HG03095 (cell line): ENCODE results near the gene NMS.

ENCODE experiments used
- ATAC-seq: cut with Tn5 transposase; IDR thresholded peaks from one replicate; pipeline ENCODE4 v1.9.1; 2021; ENCODE audit warnings: moderate library complexity; ENCODE audit not compliant: unreplicated experiment

Gene NMS

DNA sequence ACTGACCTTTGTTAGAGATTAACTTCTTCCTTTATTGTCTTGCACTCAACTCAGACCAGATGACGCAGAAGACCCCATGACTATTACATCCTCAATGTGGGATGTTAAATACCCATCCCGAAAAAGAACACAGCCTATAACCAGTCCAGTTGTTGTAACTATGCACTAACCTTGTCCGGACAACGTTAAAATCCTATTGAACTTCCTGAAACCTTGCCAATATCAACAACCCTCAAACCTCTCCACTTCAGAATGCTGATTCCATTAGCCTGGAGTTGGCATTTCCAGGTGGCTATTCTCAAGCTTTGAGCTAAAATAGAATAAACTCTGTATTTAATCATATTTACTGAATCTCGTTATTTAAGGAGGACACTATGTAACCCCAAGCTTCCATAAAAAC lies 13.6 kb downstream of the NMS start:
- no peak for ATAC-seq

DNA sequence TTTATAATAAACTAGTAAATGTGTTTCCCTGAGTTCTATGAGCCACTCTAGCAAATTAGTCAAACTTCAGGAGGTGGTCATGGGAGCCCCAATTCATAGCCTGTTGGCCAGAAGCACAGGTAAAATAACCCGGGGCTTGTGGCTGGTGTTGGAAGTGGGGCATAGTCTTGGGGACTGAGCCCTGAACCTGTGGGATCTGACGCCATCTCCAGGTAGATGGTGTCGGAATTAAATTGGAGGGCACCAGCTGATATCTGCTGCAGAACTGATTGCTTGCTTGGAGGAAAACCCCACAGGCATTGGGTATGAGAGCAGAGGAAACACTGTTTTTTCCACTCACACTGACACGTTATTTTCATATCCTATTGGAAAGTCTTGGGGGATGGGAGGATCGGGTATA lies 14.1 kb downstream of the NMS start:
- ATAC-seq: no peak

DNA sequence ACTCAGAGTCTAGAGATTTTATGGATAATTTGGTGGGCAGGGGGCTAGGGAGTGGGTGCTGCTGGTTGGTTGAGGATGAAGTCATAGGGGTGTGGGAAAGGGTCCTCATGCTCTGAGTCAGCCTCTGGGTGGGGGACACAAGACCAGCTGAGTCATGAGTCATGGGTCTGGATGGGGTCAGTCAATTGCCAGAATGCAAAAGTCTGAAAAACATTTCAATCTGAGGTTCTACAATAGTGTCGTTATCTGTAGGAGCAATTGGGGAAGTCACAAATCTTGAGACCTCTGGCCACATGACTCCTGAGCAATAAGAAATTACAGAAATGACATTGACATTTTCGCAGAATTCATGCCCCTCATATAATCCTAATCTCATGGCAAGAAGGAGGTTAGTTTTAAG lies 15.1 kb downstream of the NMS start:
- ATAC-seq: no peak

DNA sequence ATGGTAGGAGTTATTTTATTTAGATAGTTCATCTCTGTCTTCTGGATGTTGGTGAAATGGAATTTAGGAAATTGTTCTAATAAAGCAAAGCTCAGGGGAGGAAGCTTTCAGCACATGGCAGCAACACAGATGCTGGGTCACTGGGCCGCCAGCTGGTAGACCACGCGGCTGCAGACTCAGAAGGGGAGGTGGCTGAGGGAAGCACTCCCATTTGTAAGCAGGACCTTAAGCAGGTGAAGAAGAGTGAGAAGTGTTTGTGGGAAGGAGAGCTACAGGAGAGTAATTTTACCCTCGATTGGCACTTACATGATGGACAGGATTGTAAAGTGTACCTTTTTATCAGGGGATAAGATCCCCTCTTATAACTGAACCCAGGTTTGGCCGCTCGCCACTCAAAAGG lies 24.4 kb downstream of the NMS start:
- no peak for ATAC-seq

DNA sequence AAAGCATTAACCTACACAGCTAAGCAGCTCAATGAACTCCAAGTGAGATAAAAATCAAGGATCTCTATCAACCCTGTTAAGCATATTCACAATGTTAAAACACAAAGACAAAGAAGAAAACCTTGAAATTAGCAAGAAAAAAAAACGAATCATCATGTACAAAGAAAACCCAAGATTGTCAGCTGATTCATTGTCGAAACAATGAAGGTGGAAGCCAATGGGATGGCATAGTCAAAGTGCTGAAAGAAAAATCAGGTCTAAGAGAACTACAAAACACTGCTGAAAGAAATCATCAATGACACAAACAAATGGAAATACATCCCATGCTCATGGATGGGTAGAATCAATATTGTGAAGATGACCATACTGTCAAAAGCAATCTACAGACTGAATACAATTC lies 32.5 kb downstream of the NMS start:
- ATAC-seq: no peak

DNA sequence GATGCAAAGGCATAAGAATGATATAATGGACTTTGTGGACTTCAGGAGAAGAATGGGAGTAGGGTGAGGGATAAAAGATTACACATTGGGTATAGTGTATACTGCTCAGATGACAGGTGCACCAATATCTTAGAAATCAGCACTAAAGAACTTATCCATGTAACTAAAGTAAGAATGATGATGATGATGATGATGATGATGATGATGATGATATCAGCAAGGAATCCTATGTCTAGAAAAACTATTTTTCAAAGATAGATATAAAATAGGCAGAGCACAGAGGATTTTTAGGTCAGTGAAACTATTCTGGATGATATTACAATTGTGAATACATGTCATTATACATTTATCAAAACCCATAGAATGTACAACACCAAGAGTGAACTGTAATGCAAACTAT lies 34.3 kb downstream of the NMS start:
- ATAC-seq: no peak

DNA sequence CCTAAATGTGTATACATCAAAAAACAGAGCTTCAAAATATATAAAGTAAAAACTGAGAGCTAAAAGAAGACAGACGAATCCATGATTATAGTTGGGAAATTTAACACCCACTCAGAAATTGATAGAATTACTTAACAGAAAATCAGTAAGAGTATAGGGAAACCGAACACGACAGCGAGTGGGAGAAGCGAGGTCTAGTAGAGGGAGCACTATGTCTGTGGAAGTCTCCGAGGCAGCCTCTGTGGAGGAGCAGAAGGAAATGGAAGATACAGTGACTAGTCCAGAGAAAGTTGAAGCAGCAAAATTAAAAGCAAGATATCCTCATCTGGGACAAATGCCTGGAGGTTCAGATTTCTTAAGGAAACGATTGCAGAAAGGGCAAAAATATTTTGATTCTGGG lies 38.8 kb downstream of the NMS start:
- no peak for ATAC-seq

DNA sequence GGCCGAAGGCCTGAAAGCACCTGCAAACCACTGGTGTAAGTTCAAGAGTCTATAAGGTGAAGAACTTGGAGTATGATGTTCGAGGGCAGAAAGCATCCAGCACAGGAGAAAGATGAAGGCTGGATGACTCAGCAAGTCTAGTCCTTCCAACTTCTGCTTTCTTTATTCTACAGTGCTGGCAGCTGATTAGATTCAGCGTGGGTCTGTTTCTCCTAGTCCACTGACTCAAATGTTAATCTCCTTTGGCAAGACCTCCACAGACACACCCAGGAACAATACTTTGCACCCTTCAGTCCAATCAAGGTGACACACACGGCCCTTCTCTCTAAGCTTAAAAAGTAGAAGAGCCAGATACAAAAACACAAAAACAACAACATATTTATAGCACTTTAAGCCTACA lies 43.4 kb downstream of the NMS start:
- no peak for ATAC-seq

DNA sequence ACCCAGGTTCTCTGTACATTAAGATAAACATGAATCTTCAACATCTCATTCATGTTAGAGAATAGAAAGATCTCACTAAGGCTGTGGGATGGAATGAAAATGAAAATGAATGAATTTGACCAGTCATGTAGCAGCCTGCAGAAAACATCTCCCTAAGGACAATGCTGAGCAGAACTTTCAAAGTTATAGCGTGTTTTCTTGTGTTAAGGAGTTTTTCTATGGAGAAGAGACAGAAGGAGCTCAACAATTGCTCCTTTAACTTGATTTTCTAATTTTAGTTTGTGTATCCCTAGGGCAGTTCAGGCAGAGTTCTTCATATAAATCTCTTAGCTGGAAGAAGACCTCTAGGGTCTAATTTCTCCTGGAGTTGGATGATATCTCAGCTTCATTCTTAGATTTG lies 47.3 kb downstream of the NMS start:
- ATAC-seq: no peak

DNA sequence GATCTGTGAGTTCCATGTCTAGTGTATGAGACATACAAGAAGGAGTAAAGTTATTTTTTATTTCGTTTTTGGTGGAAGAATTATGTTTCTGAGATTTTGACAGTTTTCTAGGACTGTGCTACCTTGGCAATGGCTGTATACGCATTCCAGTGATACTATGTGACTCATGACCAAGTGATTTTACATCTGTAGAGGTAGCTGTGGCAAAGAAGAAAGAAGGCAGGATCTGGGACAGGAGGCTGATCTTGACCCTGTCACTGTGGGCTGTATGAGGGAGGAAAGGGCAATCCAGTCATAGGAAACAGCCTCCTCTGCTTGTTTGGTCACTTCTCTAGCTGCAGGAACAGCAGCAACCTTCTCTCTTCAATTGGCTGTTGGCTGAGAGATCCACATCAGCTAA lies 48.5 kb downstream of the NMS start:
- ATAC-seq: no peak

DNA sequence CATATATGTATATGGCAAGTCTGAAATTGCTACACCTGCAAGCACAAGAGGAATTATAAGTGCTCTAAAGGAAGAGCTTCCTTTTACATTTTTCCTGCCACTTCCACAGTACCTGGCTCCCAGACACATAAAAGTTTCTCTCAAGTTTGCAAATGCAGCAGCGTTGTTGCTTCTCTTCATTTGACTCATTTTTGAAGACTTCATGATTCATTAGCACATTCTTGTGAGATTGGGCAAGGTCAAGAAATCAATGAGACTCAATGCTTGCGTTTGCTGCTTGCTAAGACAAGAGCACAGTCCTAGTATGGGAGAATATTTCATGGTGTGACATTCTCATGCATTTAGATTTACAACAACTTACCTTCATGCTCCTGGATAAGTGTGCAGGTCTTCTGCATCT lies 49.9 kb downstream of the NMS start:
- ATAC-seq: no peak

DNA sequence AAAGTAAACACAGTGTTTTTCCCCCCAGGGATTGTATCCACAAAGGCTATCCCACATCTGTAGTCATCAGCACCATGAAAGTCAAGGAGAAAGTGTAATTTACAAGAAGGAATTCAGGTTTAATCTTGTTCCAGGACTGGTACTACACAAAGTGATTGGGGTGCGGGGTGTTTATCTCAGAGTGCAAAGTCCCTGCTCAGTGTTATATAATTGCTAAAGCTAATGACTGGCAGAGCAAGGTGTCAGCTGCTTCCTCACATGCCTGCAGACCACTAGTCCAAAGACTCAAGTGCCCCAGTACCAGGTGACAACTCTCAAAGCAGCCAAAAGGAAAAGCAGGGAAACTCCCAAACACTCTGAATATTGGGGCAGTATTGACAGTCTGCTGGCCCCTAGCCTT lies 52.1 kb downstream of the NMS start:
- no peak for ATAC-seq

DNA sequence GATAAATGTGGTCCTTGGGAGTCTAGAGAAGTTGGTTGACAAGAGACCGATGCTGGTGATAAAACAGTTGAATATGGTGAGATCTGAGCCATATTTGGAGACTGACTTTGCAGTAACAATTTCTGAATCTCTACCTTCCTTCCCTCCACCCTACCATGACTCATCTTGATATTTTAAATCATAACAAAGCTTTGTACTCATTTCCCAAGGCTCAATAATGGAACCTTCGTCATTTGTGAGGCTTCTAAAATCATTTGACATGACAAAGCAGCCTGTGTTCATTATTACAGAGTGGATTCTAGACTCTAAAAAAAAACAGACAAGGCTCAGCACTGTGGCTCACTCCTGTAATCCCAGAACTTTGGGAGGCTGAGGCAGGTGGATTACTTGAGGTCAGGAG lies 54.0 kb downstream of the NMS start:
- ATAC-seq: no peak

DNA sequence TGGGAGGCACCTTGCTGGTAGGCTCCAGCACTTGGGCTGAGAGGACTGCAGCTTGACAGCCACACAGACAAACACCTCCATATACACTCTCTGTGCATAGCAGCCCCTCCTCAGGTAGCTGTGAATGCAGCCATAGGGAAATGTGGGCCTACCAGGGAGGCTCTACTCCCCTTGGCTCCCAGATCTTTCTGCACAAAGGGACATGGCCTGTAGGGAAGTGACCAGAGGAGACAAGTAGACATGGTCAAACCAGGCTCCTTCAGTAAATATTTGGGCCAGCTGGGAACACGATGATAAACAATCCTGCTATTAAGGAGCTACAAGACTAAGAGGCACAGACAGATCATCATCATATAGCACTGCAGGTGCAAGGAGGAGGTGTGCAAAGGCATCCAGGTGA lies 56.6 kb downstream of the NMS start:
- no peak for ATAC-seq

DNA sequence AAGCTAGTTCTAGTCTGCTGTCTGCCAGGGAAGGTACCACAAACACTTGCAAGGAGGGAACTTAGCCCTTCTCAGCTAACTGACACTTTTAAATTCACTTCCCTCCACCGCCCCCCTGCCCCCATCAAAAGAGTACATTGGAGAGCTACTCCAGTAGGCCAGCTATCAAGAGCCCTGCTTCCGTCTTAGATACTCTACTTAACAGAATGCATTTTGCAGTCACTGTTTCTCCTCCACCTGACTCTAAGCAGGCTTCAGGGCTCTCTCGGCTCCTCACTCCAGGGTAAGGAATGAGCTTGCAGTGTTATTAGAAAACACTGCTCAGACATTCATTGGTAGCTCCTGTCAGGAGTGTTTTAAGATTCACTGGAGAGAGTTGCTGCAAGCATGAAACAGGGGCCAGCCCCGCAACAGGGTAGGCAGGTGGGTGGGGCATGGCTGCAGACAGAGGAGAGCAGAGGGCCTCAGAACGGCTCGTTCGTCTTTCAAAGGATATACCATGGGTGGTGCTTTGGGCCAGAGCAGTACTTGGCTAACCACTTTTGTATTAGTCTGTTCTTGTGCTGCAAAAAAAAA lies 57.2 kb downstream of the NMS start:
- ATAC-seq: no peak

DNA sequence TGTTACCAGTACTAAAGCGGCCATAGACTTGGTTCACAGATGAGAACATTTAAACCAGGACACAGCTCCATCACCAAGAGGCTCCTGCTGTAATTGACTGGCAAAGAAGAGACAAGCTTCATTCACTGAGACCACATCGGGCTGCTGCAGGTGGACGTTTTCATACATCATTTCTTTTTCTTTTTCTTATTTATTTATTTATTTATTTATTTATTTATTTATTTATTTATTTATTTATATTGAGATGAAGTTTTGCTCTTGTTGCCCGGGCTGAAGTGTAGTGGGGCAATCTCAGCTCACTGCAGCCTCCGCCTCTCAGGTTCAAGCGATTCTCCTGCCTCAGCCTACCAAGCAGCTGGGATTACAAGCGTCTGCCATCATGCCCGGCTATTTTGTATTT lies 58.9 kb downstream of the NMS start:
- no peak for ATAC-seq

DNA sequence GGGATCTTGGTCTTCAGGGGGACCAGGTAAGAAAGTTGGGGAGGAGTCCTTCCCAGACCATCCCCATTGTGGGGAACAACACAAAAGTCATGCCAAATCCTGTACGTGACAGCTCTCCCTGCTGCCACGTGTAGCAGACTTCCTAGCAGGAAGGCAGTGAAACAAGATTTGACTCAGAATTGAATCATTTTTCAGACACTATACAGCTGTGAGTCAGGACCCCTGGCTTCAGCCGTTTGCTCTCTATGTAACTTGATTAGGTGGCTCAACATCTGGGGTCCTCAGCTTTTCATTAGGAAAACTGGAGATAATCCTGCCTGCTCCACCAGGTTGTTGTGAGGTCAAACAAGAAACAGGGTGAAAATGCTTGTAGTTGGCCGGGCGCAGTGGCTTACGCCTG lies 59.6 kb downstream of the NMS start:
- no peak for ATAC-seq
